Endothelial cell (in vitro differentiated cells): ENCODE measurements around the gene TEC. TPM values are rescaled to one million over a fixed set of nuclear protein-coding genes. Genes with fewer than 3 reads are reported as not detected.

Experiments
- DNase-seq: peaks from one replicate; pipeline ENCODE4 v3.0.0; 2021; ENCODE audit warnings: low spot score
- H3K27ac Mint-ChIP-seq: one replicate; pipeline ENCODE4 v1.8.0; 2021; ENCODE audit warnings: mixed read lengths, inconsistent platforms; ENCODE audit not compliant: unreplicated experiment
- H3K27me3 Mint-ChIP-seq: one replicate; pipeline ENCODE4 v1.8.0; 2021; ENCODE audit warnings: mild to moderate bottlenecking, moderate library complexity, mixed read lengths, inconsistent platforms; ENCODE audit not compliant: unreplicated experiment
- H3K36me3 Mint-ChIP-seq: one replicate; pipeline ENCODE4 v1.8.0; 2021; ENCODE audit warnings: mild to moderate bottlenecking, low read depth, mixed read lengths, inconsistent platforms; ENCODE audit not compliant: unreplicated experiment
- H3K4me1 Mint-ChIP-seq: one replicate; pipeline ENCODE4 v1.8.0; 2021; ENCODE audit warnings: mild to moderate bottlenecking, mixed read lengths, inconsistent platforms; ENCODE audit not compliant: unreplicated experiment
- H3K4me3 Mint-ChIP-seq: one replicate; pipeline ENCODE4 v1.8.0; 2021; ENCODE audit warnings: mild to moderate bottlenecking, mixed read lengths, inconsistent platforms; ENCODE audit not compliant: unreplicated experiment
- H3K9me3 Mint-ChIP-seq: one replicate; pipeline ENCODE4 v1.8.0; 2021; ENCODE audit warnings: mixed read lengths, inconsistent platforms; ENCODE audit not compliant: unreplicated experiment
- CTCF ChIP-seq: fragments of 200-600 bp; sonication (generic); IDR thresholded peaks from one replicate; pipeline ENCODE4 v1.5.0; 2021; ENCODE audit warnings: antibody characterized with exemption; ENCODE audit not compliant: unreplicated experiment
- total RNA-seq: library from RNA; stranded (reverse); fragmentation: NEBNext Ultra II Directional; extraction: Animal tissue kit (Norgen Biotek cat#: 25700); gene quantifications from one replicate; pipeline ENCODE4 v1.2.1, GENCODE V29; 2021; ENCODE audit not compliant: unreplicated experiment

TEC gene
- total RNA-seq, 1 donor from 2014 or later: 1.9 TPM

DNA sequence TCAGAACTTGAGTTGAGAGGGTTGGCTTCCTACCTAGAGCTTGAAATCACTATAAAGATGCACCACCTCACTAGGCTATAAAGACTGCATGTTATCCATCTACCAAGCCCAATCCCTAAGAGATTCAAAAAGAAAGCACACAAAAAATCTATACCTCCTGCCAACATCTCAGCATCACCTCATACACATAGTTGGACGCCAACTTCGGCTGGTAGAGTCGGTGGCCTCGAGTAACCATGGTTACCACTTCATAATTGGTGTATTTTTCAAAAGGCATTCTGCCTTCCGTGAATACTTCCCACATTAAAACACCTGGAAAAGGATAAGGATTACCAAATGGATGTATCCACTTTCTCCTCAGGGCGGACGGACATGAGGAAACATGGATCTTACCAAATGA, 131.1 kb downstream of the TEC start:
- H3K4me1 Mint-ChIP-seq: no peaks in the 10 kb centered on the region
- TF ChIP-seq CTCF: no peak
- H3K9me3 Mint-ChIP-seq: no peaks in the 10 kb centered on the region
- no peaks in the 10 kb centered on the region for H3K36me3 Mint-ChIP-seq
- H3K4me3 Mint-ChIP-seq: no peak overlapping the region
- H3K27ac Mint-ChIP-seq: no peak overlapping the region
- H3K27me3 Mint-ChIP-seq: peaks cover 2% of the 10 kb centered on the region
- DNase-seq: no peak

- H3K4me3 Mint-ChIP-seq: no peak overlapping the region
- H3K27ac Mint-ChIP-seq: no peak overlapping the region
- DNase-seq: no peak
- no peaks in the 10 kb centered on the region for H3K36me3 Mint-ChIP-seq
- TF ChIP-seq CTCF: no peak
- H3K27me3 Mint-ChIP-seq: peaks cover 2% of the 10 kb centered on the region
- H3K4me1 Mint-ChIP-seq: no peaks in the 10 kb centered on the region
- H3K9me3 Mint-ChIP-seq: no peaks in the 10 kb centered on the region
These were observed 131.8 kb downstream of the TEC start for GRCh38 chr4:48137846-48138245.

DNA sequence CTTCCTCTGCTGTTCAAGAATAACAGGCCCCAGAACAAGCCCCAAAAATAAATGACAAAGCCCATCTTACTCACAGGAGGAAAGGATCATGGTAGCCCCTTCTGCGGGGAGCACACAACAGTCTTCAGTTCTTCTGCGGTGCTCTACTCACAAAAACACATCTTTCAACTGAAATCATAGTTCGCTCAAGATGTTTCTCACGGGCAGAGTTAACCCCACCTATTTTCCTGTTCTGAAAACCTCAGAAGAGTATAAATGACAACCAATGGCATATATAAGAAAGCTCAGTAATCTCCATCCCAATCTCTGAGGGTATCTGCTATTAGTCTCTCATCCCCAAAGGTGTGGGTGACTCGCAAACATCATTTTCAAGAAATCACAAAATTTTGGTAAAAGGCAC, 135.6 kb downstream of the TEC start, which contains the start of gene TXK:
TXK (minus strand) TSS at position 170 of the 400 bp plus-strand sequence; CDS start at position 90, 80 bp downstream.
- Mint-ChIP-seq H3K4me1 (no peaks in the 10 kb centered on the region), H3K36me3 (no peaks in the 10 kb centered on the region), H3K27me3 (peaks cover 2% of the 10 kb centered on the region), H3K9me3 (no peaks in the 10 kb centered on the region), H3K4me3 (no peak within 1 kb of the TSS), H3K27ac (no peak within 1 kb of the TSS)
- no peak for DNase-seq
- TF ChIP-seq CTCF: no peak

GRCh38 chr4:48133669-48134068, 136.0 kb downstream of the TEC start:
- no peak for TF ChIP-seq CTCF
- DNase-seq: no peak
- Mint-ChIP-seq H3K4me1 (no peaks in the 10 kb centered on the region), H3K4me3 (no peak overlapping the region), H3K27me3 (peaks cover 2% of the 10 kb centered on the region), H3K36me3 (no peaks in the 10 kb centered on the region), H3K27ac (no peak overlapping the region), H3K9me3 (no peaks in the 10 kb centered on the region)

- DNase-seq: no peak
- Mint-ChIP-seq H3K4me3 (no peak overlapping the region), H3K27ac (no peak overlapping the region), H3K9me3 (no peaks in the 10 kb centered on the region), H3K27me3 (peaks cover 2% of the 10 kb centered on the region), H3K4me1 (no peaks in the 10 kb centered on the region), H3K36me3 (no peaks in the 10 kb centered on the region)
- TF ChIP-seq CTCF: no peak
These were observed 137.9 kb downstream of the TEC start for GRCh38 chr4:48131736-48132135.
